Endodermal cell (in vitro differentiated cells): ENCODE data around the gene FAM153A. TPM values are rescaled to one million over a fixed set of nuclear protein-coding genes. Genes with fewer than 3 reads are reported as not detected.
"Not testable (repeated sequence)": the region's sequence is repeated elsewhere in the genome, so short reads cannot be mapped to it uniquely, and the experiment has no call there.

Experiments used
- DNase-seq: peaks from one replicate; pipeline ENCODE4 v3.0.0-alpha.2; 2017
- H3K27ac ChIP-seq: 2 replicates; pipeline ENCODE4 v1.5.1; 2013; ENCODE audit warnings: mild to moderate bottlenecking, low read depth, low read length, moderate library complexity
- H3K27me3 ChIP-seq: 2 replicates; pipeline ENCODE4 v1.6.1; 2013; ENCODE audit warnings: mild to moderate bottlenecking, low read length, moderate library complexity; ENCODE audit not compliant: insufficient read depth, control insufficient read depth, poor library complexity, severe bottlenecking
- H3K36me3 ChIP-seq: 2 replicates; pipeline ENCODE4 v1.7.0; 2013; ENCODE audit warnings: mild to moderate bottlenecking, low read length, moderate library complexity; ENCODE audit not compliant: control insufficient read depth, insufficient read depth
- H3K4me1 ChIP-seq: one replicate; pipeline ENCODE4 v1.7.0; 2013; ENCODE audit warnings: low read length; ENCODE audit not compliant: control insufficient read depth, insufficient read depth
- H3K4me3 ChIP-seq: 2 replicates; pipeline ENCODE4 v1.5.1; 2013; ENCODE audit warnings: mild to moderate bottlenecking, low read length, moderate library complexity
- H3K9ac ChIP-seq: 2 replicates; pipeline ENCODE4 v1.6.1; 2013; ENCODE audit warnings: mild to moderate bottlenecking, low read length, moderate library complexity; ENCODE audit not compliant: poor library complexity, severe bottlenecking; ENCODE audit errors: extremely low read depth
- H3K9me3 ChIP-seq: 2 replicates; pipeline ENCODE4 v1.6.1; 2013; ENCODE audit warnings: mild to moderate bottlenecking, low read length, moderate library complexity; ENCODE audit not compliant: control insufficient read depth
- H3K27ac Mint-ChIP-seq: 2 replicates; pipeline ENCODE4 v1.8.0; 2020; ENCODE audit warnings: mixed read lengths
- H3K27me3 Mint-ChIP-seq: 2 replicates; pipeline ENCODE4 v1.8.0; 2021; ENCODE audit warnings: mild to moderate bottlenecking, mixed read lengths; ENCODE audit not compliant: insufficient read depth
- H3K36me3 Mint-ChIP-seq: 2 replicates; pipeline ENCODE4 v1.8.0; 2020; ENCODE audit warnings: low read depth, mixed read lengths
- H3K4me1 Mint-ChIP-seq: 2 replicates; pipeline ENCODE4 v1.8.0; 2020; ENCODE audit warnings: mixed read lengths
- H3K4me3 Mint-ChIP-seq: 2 replicates; pipeline ENCODE4 v1.8.0; 2020; ENCODE audit warnings: mild to moderate bottlenecking, moderate library complexity, mixed read lengths
- H3K9me3 Mint-ChIP-seq: 2 replicates; pipeline ENCODE4 v1.8.0; 2020; ENCODE audit warnings: mild to moderate bottlenecking, mixed read lengths
- WGBS, 2 experiments: methylation state at CpG; one replicate each; pipeline versions ENCODE4 v1.1.5 to v1.1.7; 2013; ENCODE audit warnings: missing lambda C conversion rate in 2 of 2, mixed read lengths in 1 of 2; ENCODE audit not compliant: insufficient coverage in 1 of 2, insufficient read length in 1 of 2; 5-methylcytosine and 5-hydroxymethylcytosine counted together
- total RNA-seq, 2 donors: library from RNA; stranded (reverse); fragmentation: NEBNext Ultra II Directional in 1 of 2; extraction: Animal tissue kit (Norgen Biotek cat#: 25700) in 1 of 2; gene quantifications; 2 replicates in 1 of 2; 3 replicates in 1 of 2; pipeline ENCODE4 v1.2.1, GENCODE V29; 2021

Gene FAM153A
- total RNA-seq, 2 donors from 2014 or later, result not detected

- not testable (repeated sequence) for H3K4me3 ChIP-seq, DNase-seq, H3K27me3 ChIP-seq, H3K27me3 Mint-ChIP-seq, H3K4me3 Mint-ChIP-seq, H3K9ac ChIP-seq, H3K9me3 Mint-ChIP-seq, H3K9me3 ChIP-seq, H3K27ac ChIP-seq, H3K27ac Mint-ChIP-seq, H3K4me1 ChIP-seq, H3K36me3 ChIP-seq, H3K36me3 Mint-ChIP-seq, H3K4me1 Mint-ChIP-seq
- WGBS, 2 experiments, result no CpG with 5 or more reads among the region's 1 CpG
Observed at GRCh38 chr5:177715423-177715822, 67.3 kb downstream of the FAM153A start.

- H3K4me1 Mint-ChIP-seq, H3K27ac Mint-ChIP-seq, DNase-seq, H3K9me3 ChIP-seq, H3K4me1 ChIP-seq, H3K4me3 Mint-ChIP-seq, H3K27me3 Mint-ChIP-seq, H3K4me3 ChIP-seq, H3K36me3 Mint-ChIP-seq, H3K27me3 ChIP-seq, H3K36me3 ChIP-seq, H3K27ac ChIP-seq, H3K9ac ChIP-seq: not testable (repeated sequence)
- H3K9me3 Mint-ChIP-seq, result peaks cover 12% of the 10 kb centered on the region
- 94% methylated on average over 22 of the region's 22 CpGs; no CpG with 5 or more reads in 1 of the 2 experiments for WGBS, 2 experiments
Observed at GRCh38 chr5:177696100-177696499, 86.6 kb downstream of the FAM153A start.

GRCh38 chr5:177695356-177695930 is 87.3 kb downstream of the FAM153A start:
- H3K27ac ChIP-seq, H3K4me1 Mint-ChIP-seq: not testable (repeated sequence)
- whole genome bisulfite sequencing, 2 experiments, result 83 to 100% methylated on average over 2 to 8 of the region's 12 CpGs

GRCh38 chr5:177694518-177694835 is 88.2 kb downstream of the FAM153A start:
- WGBS, 2 experiments, result no CpG with 5 or more reads among the region's 2 CpGs
- not testable (repeated sequence) for H3K9me3 Mint-ChIP-seq, H3K9ac ChIP-seq, H3K4me3 ChIP-seq, H3K27me3 ChIP-seq, H3K4me1 Mint-ChIP-seq, H3K27me3 Mint-ChIP-seq, H3K4me1 ChIP-seq, H3K36me3 ChIP-seq, H3K4me3 Mint-ChIP-seq, H3K9me3 ChIP-seq, H3K36me3 Mint-ChIP-seq, H3K27ac ChIP-seq, H3K27ac Mint-ChIP-seq, DNase-seq

More at GRCh38 chr5:177695356-177695930, 87.3 kb downstream of the FAM153A start:
- H3K36me3 Mint-ChIP-seq, H3K4me3 ChIP-seq, H3K9ac ChIP-seq, H3K4me3 Mint-ChIP-seq, H3K27ac Mint-ChIP-seq, H3K4me1 ChIP-seq, H3K27me3 ChIP-seq, H3K27me3 Mint-ChIP-seq, DNase-seq, H3K9me3 ChIP-seq, H3K36me3 ChIP-seq, H3K9me3 Mint-ChIP-seq: not testable (repeated sequence)

- not testable (repeated sequence) for H3K4me1 Mint-ChIP-seq, H3K36me3 Mint-ChIP-seq, H3K4me3 Mint-ChIP-seq, H3K27me3 Mint-ChIP-seq, H3K9me3 Mint-ChIP-seq, H3K27ac ChIP-seq, H3K9ac ChIP-seq, DNase-seq, H3K4me3 ChIP-seq, H3K9me3 ChIP-seq, H3K27me3 ChIP-seq, H3K4me1 ChIP-seq, H3K36me3 ChIP-seq, H3K27ac Mint-ChIP-seq
- 85% methylated on average over 6 of the region's 8 CpGs; no CpG with 5 or more reads in 1 of the 2 experiments for WGBS, 2 experiments
Observed at GRCh38 chr5:177693671-177694517, 88.8 kb downstream of the FAM153A start.

- H3K9me3 Mint-ChIP-seq, result peaks cover 12% of the 10 kb centered on the region
- H3K27ac ChIP-seq, H3K4me3 Mint-ChIP-seq, DNase-seq, H3K27me3 ChIP-seq, H3K4me1 Mint-ChIP-seq, H3K27me3 Mint-ChIP-seq, H3K36me3 Mint-ChIP-seq, H3K27ac Mint-ChIP-seq, H3K4me1 ChIP-seq, H3K9ac ChIP-seq, H3K36me3 ChIP-seq, H3K4me3 ChIP-seq, H3K9me3 ChIP-seq: not testable (repeated sequence)
- WGBS, 2 experiments, result 56% methylated on average over 1 of the region's 7 CpGs; no CpG with 5 or more reads in 1 of the 2 experiments
Observed at GRCh38 chr5:177692969-177693368, 89.7 kb downstream of the FAM153A start.

GRCh38 chr5:177692507-177692906 is 90.2 kb downstream of the FAM153A start:
- not testable (repeated sequence) for H3K36me3 Mint-ChIP-seq, H3K36me3 ChIP-seq, H3K27ac ChIP-seq, H3K27me3 ChIP-seq, H3K4me1 Mint-ChIP-seq, H3K9ac ChIP-seq, H3K4me3 Mint-ChIP-seq, H3K9me3 ChIP-seq, H3K4me3 ChIP-seq, H3K27ac Mint-ChIP-seq, DNase-seq, H3K4me1 ChIP-seq, H3K27me3 Mint-ChIP-seq
- WGBS, 2 experiments, result 88% methylated on average over 1 of the region's 1 CpG; no CpG with 5 or more reads in 1 of the 2 experiments
- peaks cover 12% of the 10 kb centered on the region for H3K9me3 Mint-ChIP-seq
